Mesenchymal stem cell (in vitro differentiated cells and primary cell): ENCODE data around the gene BAZ2B.

Source experiments
- DNase-seq: peaks from one replicate; pipeline ENCODE4 v3.0.0-alpha.2; 2013
- H2AFZ ChIP-seq: one replicate; pipeline ENCODE4 v1.6.1; 2013; ENCODE audit warnings: low read depth, mild to moderate bottlenecking, control low read depth, inconsistent platforms, low read length, moderate library complexity
- H2AK5ac ChIP-seq: 2 replicates; pipeline ENCODE4 v1.6.1; 2013; ENCODE audit warnings: low read length, moderate library complexity, mild to moderate bottlenecking, inconsistent platforms; ENCODE audit not compliant: severe bottlenecking
- H2BK120ac ChIP-seq: one replicate; pipeline ENCODE4 v1.6.1; 2013; ENCODE audit warnings: low read depth, mild to moderate bottlenecking, inconsistent platforms, low read length, moderate library complexity
- H2BK12ac ChIP-seq, 2 experiments: one replicate each; pipeline ENCODE4 v1.6.1; 2013; ENCODE audit warnings: inconsistent platforms in 2 of 2, low read length in 2 of 2, mild to moderate bottlenecking in 2 of 2, moderate library complexity in 2 of 2, control low read depth in 1 of 2
- H2BK15ac ChIP-seq: one replicate; pipeline ENCODE4 v1.6.1; 2013; ENCODE audit warnings: mild to moderate bottlenecking, low read depth, inconsistent platforms; ENCODE audit not compliant: poor library complexity, severe bottlenecking
- H2BK5ac ChIP-seq: 2 replicates; pipeline ENCODE4 v1.6.1; 2013; ENCODE audit warnings: low read depth, mild to moderate bottlenecking, low read length, control low read depth, inconsistent platforms; ENCODE audit not compliant: poor library complexity, severe bottlenecking
- H3K14ac ChIP-seq, 2 experiments: one replicate each; pipeline ENCODE4 v1.6.1; 2013; ENCODE audit warnings: inconsistent platforms in 2 of 2, low read length in 2 of 2, control low read depth in 1 of 2, mild to moderate bottlenecking in 1 of 2, moderate library complexity in 1 of 2
- H3K18ac ChIP-seq, 2 experiments: one replicate each; pipeline ENCODE4 v1.6.1; 2013; ENCODE audit warnings: inconsistent platforms in 2 of 2, low read length in 2 of 2, control low read depth in 1 of 2, low read depth in 1 of 2, mild to moderate bottlenecking in 1 of 2
- H3K23ac ChIP-seq, 2 experiments: one replicate each; pipeline ENCODE4 v1.6.1; 2013; ENCODE audit warnings: inconsistent platforms in 2 of 2, low read length in 2 of 2, mild to moderate bottlenecking in 2 of 2, moderate library complexity in 2 of 2, control low read depth in 1 of 2
- H3K27ac ChIP-seq: 2 replicates; pipeline ENCODE4 v1.5.1; 2013; ENCODE audit warnings: mild to moderate bottlenecking, moderate library complexity, low read length, control low read depth, inconsistent platforms; ENCODE audit not compliant: poor library complexity, severe bottlenecking
- H3K27me3 ChIP-seq, 2 experiments: 2 replicates each; pipeline versions ENCODE4 v1.6.1 to v1.7.0; 2013; ENCODE audit warnings: low read length in 2 of 2, mild to moderate bottlenecking in 2 of 2, moderate library complexity in 2 of 2, control low read depth in 1 of 2, inconsistent platforms in 1 of 2; ENCODE audit not compliant: control insufficient read depth in 1 of 2, insufficient read depth in 1 of 2
- H3K36me3 ChIP-seq, 2 experiments: 2 replicates each; pipeline versions ENCODE4 v1.6.1 to v1.7.0; 2013; ENCODE audit warnings: low read length in 2 of 2, control low read depth in 1 of 2, inconsistent platforms in 1 of 2, low read depth in 1 of 2, mild to moderate bottlenecking in 1 of 2; ENCODE audit not compliant: insufficient read depth in 2 of 2, control insufficient read depth in 1 of 2
- H3K4ac ChIP-seq, 2 experiments: one replicate each; pipeline ENCODE4 v1.6.1; 2013; ENCODE audit warnings: inconsistent platforms in 2 of 2, low read length in 2 of 2, mild to moderate bottlenecking in 2 of 2, moderate library complexity in 2 of 2, control low read depth in 1 of 2, low read depth in 1 of 2
- H3K4me1 ChIP-seq: 2 replicates; pipeline ENCODE4 v1.6.1; 2013; ENCODE audit warnings: low read depth, low read length, control low read depth; ENCODE audit not compliant: control insufficient read depth, insufficient read depth
- H3K4me2 ChIP-seq: 2 replicates; pipeline ENCODE4 v1.6.1; 2013; ENCODE audit warnings: low read length, mild to moderate bottlenecking, inconsistent platforms; ENCODE audit not compliant: poor library complexity, severe bottlenecking
- H3K4me3 ChIP-seq, 2 experiments: 2 replicates each; pipeline versions ENCODE4 v1.5.1 to v1.7.0; 2013; ENCODE audit warnings: low read length in 2 of 2, mild to moderate bottlenecking in 2 of 2, control low read depth in 1 of 2, low read depth in 1 of 2; ENCODE audit not compliant: insufficient read depth in 1 of 2
- H3K79me1 ChIP-seq: replicated peaks from 2 replicates; pipeline ENCODE4 v1.6.1; 2013; ENCODE audit warnings: mild to moderate bottlenecking, control low read depth, low read length, inconsistent platforms; ENCODE audit not compliant: poor library complexity, severe bottlenecking
- H3K9ac ChIP-seq: 2 replicates; pipeline ENCODE4 v1.7.0; 2013; ENCODE audit warnings: mild to moderate bottlenecking, low read length, moderate library complexity
- H3K9me3 ChIP-seq: 2 replicates; pipeline ENCODE4 v1.7.0; 2013; ENCODE audit warnings: mild to moderate bottlenecking, low read length; ENCODE audit not compliant: control insufficient read depth
- H4K8ac ChIP-seq: one replicate; pipeline ENCODE4 v1.6.1; 2013; ENCODE audit warnings: inconsistent platforms, mild to moderate bottlenecking, low read length, moderate library complexity
- H4K91ac ChIP-seq: one replicate; pipeline ENCODE4 v1.6.1; 2013; ENCODE audit warnings: mild to moderate bottlenecking, low read length, inconsistent platforms
- WGBS: methylation state at CpG from one replicate; pipeline ENCODE4 v1.1.7; 2013; ENCODE audit warnings: mixed read lengths; 5-methylcytosine and 5-hydroxymethylcytosine counted together

The BAZ2B gene

GRCh38 chr2:159592441-159592840, 23.9 kb downstream of the BAZ2B start:
- DNase-seq = peak; percentile 17
- H4K8ac ChIP-seq = no peak overlapping the region
- H2BK120ac ChIP-seq = no peak overlapping the region
- no peak overlapping the region for H2BK5ac ChIP-seq
- WGBS = 93% methylated on average over 2 of the region's 4 CpGs
- no peak overlapping the region for H3K4ac ChIP-seq
- no peak overlapping the region for H3K18ac ChIP-seq
- H2BK12ac ChIP-seq = no peak overlapping the region
- peaks cover 0 to 4% of the 10 kb centered on the region in 2 experiments for H3K36me3 ChIP-seq
- H3K9ac ChIP-seq = no peak overlapping the region
- H4K91ac ChIP-seq = no peak overlapping the region
- no peak overlapping the region for H3K4me2 ChIP-seq
- no peak overlapping the region for H3K23ac ChIP-seq
- H3K9me3 ChIP-seq = no peaks in the 10 kb centered on the region
- no peak overlapping the region for H2AFZ ChIP-seq
- H3K14ac ChIP-seq = no peak overlapping the region
- H3K4me3 ChIP-seq = no peak overlapping the region
- H2BK15ac ChIP-seq = no peak overlapping the region
- no peaks in the 10 kb centered on the region for H3K27me3 ChIP-seq
- H3K4me1 ChIP-seq = no peaks in the 10 kb centered on the region
- H3K79me1 ChIP-seq = peaks cover 18% of the 10 kb centered on the region
- no peak overlapping the region for H3K27ac ChIP-seq
- no peak overlapping the region for H2AK5ac ChIP-seq

DNA sequence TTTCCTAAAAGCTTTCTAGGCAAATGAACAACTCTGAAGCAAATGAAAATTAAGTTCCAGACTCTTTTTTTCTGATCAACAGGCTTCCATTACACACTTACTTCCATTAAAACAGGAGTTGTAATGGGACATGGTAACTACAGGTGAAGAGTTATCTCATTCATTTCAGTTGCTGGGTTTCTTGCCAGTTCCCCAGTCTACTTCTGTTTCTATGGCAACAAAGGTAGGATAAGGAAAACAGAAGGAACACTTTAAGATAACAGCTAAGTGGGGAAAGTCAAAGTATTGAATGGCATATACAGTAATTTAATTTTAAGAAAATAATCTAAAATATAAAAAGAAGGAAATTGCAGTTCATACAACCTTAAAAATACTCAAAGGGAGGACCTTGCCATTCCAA, 25.1 kb downstream of the BAZ2B start:
- no peak for DNase-seq
- Histone ChIP-seq H3K9me3 (no peaks in the 10 kb centered on the region), H2BK5ac (no peak overlapping the region), H3K79me1 (peaks cover 15% of the 10 kb centered on the region), H3K27me3 (no peaks in the 10 kb centered on the region), H2BK120ac (no peak overlapping the region), H4K8ac (no peak overlapping the region), H3K14ac (no peak overlapping the region), H2AFZ (no peak overlapping the region), H2AK5ac (no peak overlapping the region), H3K36me3 (peaks cover 0 to 3% of the 10 kb centered on the region in 2 experiments), H3K4me1 (no peaks in the 10 kb centered on the region), H3K18ac (no peak overlapping the region), H3K4me2 (no peak overlapping the region), H4K91ac (no peak overlapping the region), H2BK12ac (no peak overlapping the region), H3K23ac (no peak overlapping the region), H3K4me3 (no peak overlapping the region), H3K9ac (no peak overlapping the region), H3K4ac (no peak overlapping the region), H3K27ac (no peak overlapping the region), H2BK15ac (no peak overlapping the region)

DNA sequence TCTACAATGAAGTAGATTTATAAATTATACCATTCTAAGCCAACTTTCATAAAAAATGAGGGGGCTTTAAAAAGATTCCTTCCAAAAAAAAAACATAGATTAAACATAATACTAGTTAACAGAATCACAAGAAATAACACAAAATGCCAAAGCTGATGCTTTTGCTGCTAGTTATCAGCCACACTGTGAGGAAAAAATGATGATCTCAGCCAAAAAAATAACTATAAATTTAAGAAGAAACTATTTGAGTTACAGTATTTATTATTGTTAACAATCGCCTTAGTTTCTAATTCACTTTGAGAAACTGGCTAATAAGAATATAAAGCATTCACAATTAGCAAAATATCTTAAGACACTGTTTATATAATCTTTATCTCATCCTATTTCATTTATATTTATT, 27.1 kb downstream of the BAZ2B start:
- Histone ChIP-seq H3K9me3 (no peaks in the 10 kb centered on the region), H2BK15ac (no peak overlapping the region), H2BK120ac (no peak overlapping the region), H3K23ac (no peak overlapping the region), H2BK12ac (no peak overlapping the region), H3K4me3 (no peak overlapping the region), H4K91ac (no peak overlapping the region), H4K8ac (no peak overlapping the region), H3K4me2 (no peak overlapping the region), H3K36me3 (peaks cover 3 to 4% of the 10 kb centered on the region in 2 experiments), H3K4me1 (no peaks in the 10 kb centered on the region), H2AK5ac (no peak overlapping the region), H3K27me3 (no peaks in the 10 kb centered on the region), H3K18ac (no peak overlapping the region), H3K79me1 (peaks cover 13% of the 10 kb centered on the region), H2AFZ (no peak overlapping the region), H3K14ac (no peak overlapping the region), H3K27ac (no peak overlapping the region), H3K9ac (no peak overlapping the region), H3K4ac (no peak overlapping the region), H2BK5ac (no peak overlapping the region)
- no peak for DNase-seq
- no CpG with 5 or more reads among the region's 1 CpG for WGBS

DNA sequence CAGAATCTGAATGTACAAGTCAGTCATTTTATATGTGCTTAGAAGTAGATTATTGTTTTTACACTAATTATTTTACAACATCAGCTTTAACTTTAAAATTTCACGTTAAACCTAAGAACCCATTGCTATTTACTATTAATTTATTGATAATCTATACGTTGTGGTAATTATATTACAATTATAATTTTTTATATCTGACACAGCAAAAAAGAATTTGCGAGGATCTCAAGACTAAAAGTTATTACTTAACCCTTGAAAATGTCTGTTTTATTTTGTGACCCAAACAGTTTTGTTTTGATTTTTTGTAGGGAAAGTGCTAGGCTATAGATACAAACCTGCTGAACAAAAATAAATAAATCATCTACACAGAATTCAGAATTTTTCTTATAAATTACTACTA, 30.3 kb downstream of the BAZ2B start:
- H3K4me3 ChIP-seq = no peak overlapping the region
- no peak overlapping the region for H2BK5ac ChIP-seq
- no peaks in the 10 kb centered on the region for H3K27me3 ChIP-seq
- H4K91ac ChIP-seq = no peak overlapping the region
- H3K27ac ChIP-seq = no peak overlapping the region
- H4K8ac ChIP-seq = no peak overlapping the region
- no CpG with 5 or more reads among the region's 3 CpGs for WGBS
- no peak overlapping the region for H2BK15ac ChIP-seq
- no peak overlapping the region for H2AK5ac ChIP-seq
- peaks cover 19% of the 10 kb centered on the region for H3K79me1 ChIP-seq
- H3K9me3 ChIP-seq = no peaks in the 10 kb centered on the region
- no peak overlapping the region for H2AFZ ChIP-seq
- no peak overlapping the region for H3K14ac ChIP-seq
- H3K9ac ChIP-seq = no peak overlapping the region
- H2BK120ac ChIP-seq = no peak overlapping the region
- H2BK12ac ChIP-seq = no peak overlapping the region
- H3K23ac ChIP-seq = no peak overlapping the region
- no peak overlapping the region for H3K18ac ChIP-seq
- no peak for DNase-seq
- no peaks in the 10 kb centered on the region for H3K4me1 ChIP-seq
- no peak overlapping the region for H3K4ac ChIP-seq
- H3K36me3 ChIP-seq = peaks cover 3 to 4% of the 10 kb centered on the region in 2 experiments
- H3K4me2 ChIP-seq = no peak overlapping the region
